Measurements from ENCODE around the gene RRAGD.

RRAGD gene, protein sequence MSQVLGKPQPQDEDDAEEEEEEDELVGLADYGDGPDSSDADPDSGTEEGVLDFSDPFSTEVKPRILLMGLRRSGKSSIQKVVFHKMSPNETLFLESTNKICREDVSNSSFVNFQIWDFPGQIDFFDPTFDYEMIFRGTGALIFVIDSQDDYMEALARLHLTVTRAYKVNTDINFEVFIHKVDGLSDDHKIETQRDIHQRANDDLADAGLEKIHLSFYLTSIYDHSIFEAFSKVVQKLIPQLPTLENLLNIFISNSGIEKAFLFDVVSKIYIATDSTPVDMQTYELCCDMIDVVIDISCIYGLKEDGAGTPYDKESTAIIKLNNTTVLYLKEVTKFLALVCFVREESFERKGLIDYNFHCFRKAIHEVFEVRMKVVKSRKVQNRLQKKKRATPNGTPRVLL

DNA sequence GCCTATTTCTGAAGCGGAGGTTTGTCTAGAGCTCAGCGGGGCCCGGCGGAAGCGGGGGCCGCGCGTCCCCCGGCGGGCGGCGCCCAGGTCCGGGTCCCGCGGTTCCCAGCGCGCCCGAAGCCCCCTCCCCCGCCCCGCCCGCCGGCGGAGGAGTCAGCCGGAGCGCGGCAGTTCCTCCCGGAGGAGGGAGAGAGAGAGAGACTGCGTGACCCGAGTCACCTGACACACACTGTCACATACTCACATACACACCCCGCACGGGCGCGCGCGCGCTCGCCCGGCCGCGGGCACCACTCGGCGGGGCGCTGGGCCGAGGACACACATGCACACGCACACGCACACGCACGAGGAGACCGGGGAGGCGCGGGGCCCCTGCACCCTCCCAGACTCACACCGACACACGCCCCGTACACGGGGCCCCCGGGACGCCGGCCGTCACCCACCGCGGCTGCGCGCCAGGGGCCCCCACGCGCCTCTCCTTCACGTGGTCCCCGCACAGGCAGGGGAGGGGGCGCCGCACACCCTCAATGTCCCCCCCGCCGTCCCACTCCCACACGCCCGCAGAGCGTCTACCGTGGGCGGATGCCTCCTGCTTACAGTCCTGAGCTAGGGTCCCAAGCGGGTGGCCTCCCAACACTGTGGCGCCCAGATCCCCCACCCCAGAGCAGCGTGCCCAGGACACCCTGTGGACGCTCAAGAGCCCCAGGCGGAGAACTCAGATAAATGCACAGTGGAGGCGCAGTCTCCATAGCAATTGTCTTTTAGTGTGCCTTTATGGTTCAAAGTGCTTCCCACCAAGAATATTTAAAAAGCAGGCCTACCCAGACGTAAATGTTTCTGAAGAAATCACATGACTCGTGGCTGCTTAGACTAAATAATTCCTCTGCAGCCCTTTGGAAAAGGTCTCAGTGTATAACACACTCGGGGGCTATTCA is at the start of gene RRAGD:
RRAGD (minus strand) TSS at position 203 of the 935 bp plus-strand sequence. CDS start 280 bp downstream, outside the sequence.
- H3K4me3 ChIP-seq (ENCODE audit: insufficient read depth, low read length, poor library complexity, severe bottlenecking), result peak within 1 kb of the TSS; percentile 94
- H2AFZ ChIP-seq (ENCODE audit: low read depth, low read length, severe bottlenecking), result peak within 1 kb of the TSS; percentile 89
- peaks cover 21% of the 10 kb centered on the region for H3F3A ChIP-seq (ENCODE audit: insufficient read depth)
- peak within 1 kb of the TSS; percentile 70 for H3K27ac ChIP-seq (ENCODE audit: low read depth, low read length)
- H3K27me3 ChIP-seq (ENCODE audit: low read length), result no peaks in the 10 kb centered on the region
- peak within 1 kb of the TSS; percentile 94 for H3K9ac ChIP-seq (ENCODE audit: low read length)
- peak within 1 kb of the TSS; percentile 75 for H3K4me2 ChIP-seq (ENCODE audit: low read depth, low read length, poor library complexity, severe bottlenecking)
- no peaks in the 10 kb centered on the region; the same call in 1 of the 2 replicates for H4K20me1 ChIP-seq (ENCODE audit: low read depth, low read length)
- H3K79me2 ChIP-seq (ENCODE audit: insufficient read depth, low read length), result peaks cover 45% of the 10 kb centered on the region
- TF ChIP-seq EZH2phosphoT487 (conservative IDR thresholded peaks at IDR 0.05; ENCODE audit: low read length), result no peak
- no peaks in the 10 kb centered on the region for H3K9me3 ChIP-seq (ENCODE audit: insufficient read depth, low read length)
- no peaks in the 10 kb centered on the region for H3K36me3 ChIP-seq (ENCODE audit: low read length)
- H3K9me2 ChIP-seq (replicated peaks; ENCODE audit: insufficient read depth, low read length), result no peaks in the 10 kb centered on the region

DNA sequence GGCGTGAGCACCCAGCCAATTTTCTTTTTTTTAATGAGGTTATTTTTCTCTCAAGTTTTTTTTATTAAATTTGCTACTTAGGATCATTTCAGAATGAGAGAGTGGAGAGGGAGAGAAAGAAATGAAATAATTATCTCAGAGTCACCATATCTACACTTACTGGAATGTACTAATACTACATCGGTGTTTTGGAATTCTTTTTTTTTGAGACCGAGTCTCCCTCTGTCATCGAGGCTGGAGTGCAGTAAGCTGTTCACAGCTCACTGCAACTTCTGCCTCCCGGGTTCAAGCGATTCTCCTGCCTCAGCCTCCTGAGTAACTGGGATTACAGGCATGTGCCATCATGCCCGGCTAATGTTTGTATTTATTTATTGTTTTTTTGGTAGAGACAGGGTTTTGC is 48.6 kb upstream of the RRAGD start:
- Histone ChIP-seq H2AFZ (ENCODE audit: low read depth, low read length, severe bottlenecking) (no peak overlapping the region), H3K4me2 (ENCODE audit: low read depth, low read length, poor library complexity, severe bottlenecking) (no peak overlapping the region), H3K9ac (ENCODE audit: low read length) (no peak overlapping the region), H3K36me3 (ENCODE audit: low read length) (no peaks in the 10 kb centered on the region), H3K27me3 (ENCODE audit: low read length) (no peaks in the 10 kb centered on the region), H3F3A (ENCODE audit: insufficient read depth) (no peaks in the 10 kb centered on the region), H3K79me2 (ENCODE audit: insufficient read depth, low read length) (no peaks in the 10 kb centered on the region), H3K27ac (ENCODE audit: low read depth, low read length) (no peak overlapping the region), H4K20me1 (ENCODE audit: low read depth, low read length) (no peaks in the 10 kb centered on the region), H3K9me3 (ENCODE audit: insufficient read depth, low read length) (no peaks in the 10 kb centered on the region), H3K4me3 (ENCODE audit: insufficient read depth, low read length, poor library complexity, severe bottlenecking) (no peak overlapping the region), H3K9me2 (replicated peaks; ENCODE audit: insufficient read depth, low read length) (no peaks in the 10 kb centered on the region)
- TF ChIP-seq, protein P1, sequence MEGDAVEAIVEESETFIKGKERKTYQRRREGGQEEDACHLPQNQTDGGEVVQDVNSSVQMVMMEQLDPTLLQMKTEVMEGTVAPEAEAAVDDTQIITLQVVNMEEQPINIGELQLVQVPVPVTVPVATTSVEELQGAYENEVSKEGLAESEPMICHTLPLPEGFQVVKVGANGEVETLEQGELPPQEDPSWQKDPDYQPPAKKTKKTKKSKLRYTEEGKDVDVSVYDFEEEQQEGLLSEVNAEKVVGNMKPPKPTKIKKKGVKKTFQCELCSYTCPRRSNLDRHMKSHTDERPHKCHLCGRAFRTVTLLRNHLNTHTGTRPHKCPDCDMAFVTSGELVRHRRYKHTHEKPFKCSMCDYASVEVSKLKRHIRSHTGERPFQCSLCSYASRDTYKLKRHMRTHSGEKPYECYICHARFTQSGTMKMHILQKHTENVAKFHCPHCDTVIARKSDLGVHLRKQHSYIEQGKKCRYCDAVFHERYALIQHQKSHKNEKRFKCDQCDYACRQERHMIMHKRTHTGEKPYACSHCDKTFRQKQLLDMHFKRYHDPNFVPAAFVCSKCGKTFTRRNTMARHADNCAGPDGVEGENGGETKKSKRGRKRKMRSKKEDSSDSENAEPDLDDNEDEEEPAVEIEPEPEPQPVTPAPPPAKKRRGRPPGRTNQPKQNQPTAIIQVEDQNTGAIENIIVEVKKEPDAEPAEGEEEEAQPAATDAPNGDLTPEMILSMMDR (IDR thresholded peaks at IDR 0.05; ENCODE audit: insufficient read depth, low read length, poor library complexity, severe bottlenecking), result no peak
- no peak for TF ChIP-seq EZH2phosphoT487 (conservative IDR thresholded peaks at IDR 0.05; ENCODE audit: low read length)

DNA sequence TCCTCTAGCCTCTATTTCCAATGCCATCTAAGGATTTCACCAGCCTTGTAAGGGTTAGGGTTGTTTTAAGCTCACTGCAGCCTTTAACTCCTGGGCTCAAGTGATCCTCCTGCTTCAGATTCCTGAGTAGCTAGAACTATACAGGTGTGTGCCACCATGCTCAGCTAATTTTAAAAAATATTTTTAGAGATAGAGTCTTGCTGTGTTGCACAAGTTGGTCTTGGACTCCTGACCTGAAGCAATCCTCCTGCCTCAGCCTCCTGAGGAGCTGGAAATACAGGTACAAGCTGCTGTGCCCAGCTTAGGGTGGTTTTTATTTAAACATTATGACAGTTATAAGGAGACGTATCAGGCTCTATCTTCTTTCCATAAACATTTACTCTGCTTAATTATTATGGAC is 47.4 kb upstream of the RRAGD start:
- Histone ChIP-seq H3K27me3 (ENCODE audit: low read length) (no peaks in the 10 kb centered on the region), H3K9me3 (ENCODE audit: insufficient read depth, low read length) (no peaks in the 10 kb centered on the region), H3K9ac (ENCODE audit: low read length) (no peak overlapping the region), H3F3A (ENCODE audit: insufficient read depth) (no peaks in the 10 kb centered on the region), H3K4me3 (ENCODE audit: insufficient read depth, low read length, poor library complexity, severe bottlenecking) (no peak overlapping the region), H4K20me1 (ENCODE audit: low read depth, low read length) (no peaks in the 10 kb centered on the region), H3K36me3 (ENCODE audit: low read length) (no peaks in the 10 kb centered on the region), H3K4me2 (ENCODE audit: low read depth, low read length, poor library complexity, severe bottlenecking) (no peak overlapping the region), H2AFZ (ENCODE audit: low read depth, low read length, severe bottlenecking) (no peak overlapping the region), H3K79me2 (ENCODE audit: insufficient read depth, low read length) (no peaks in the 10 kb centered on the region), H3K27ac (ENCODE audit: low read depth, low read length) (no peak overlapping the region), H3K9me2 (replicated peaks; ENCODE audit: insufficient read depth, low read length) (no peaks in the 10 kb centered on the region)
- no peak for TF ChIP-seq EZH2phosphoT487 (conservative IDR thresholded peaks at IDR 0.05; ENCODE audit: low read length)
- TF ChIP-seq, protein P1 (IDR thresholded peaks at IDR 0.05; ENCODE audit: insufficient read depth, low read length, poor library complexity, severe bottlenecking), result no peak
